HG03520 (cell line): Measurements from ENCODE around the gene TPH1.

Experiments used
- ATAC-seq: cut with Tn5 transposase; IDR thresholded peaks from one replicate; pipeline ENCODE4 v1.9.1; 2021; ENCODE audit warnings: mild to moderate bottlenecking, moderate library complexity; ENCODE audit not compliant: unreplicated experiment

The TPH1 gene

GRCh38 chr11:18046116-18046777, at the start of gene TPH1:
Gene TPH1 (minus strand): TSS chr11:18046269. CDS start chr11:18040762, 5,507 bp downstream.
- no peak for ATAC-seq

DNA sequence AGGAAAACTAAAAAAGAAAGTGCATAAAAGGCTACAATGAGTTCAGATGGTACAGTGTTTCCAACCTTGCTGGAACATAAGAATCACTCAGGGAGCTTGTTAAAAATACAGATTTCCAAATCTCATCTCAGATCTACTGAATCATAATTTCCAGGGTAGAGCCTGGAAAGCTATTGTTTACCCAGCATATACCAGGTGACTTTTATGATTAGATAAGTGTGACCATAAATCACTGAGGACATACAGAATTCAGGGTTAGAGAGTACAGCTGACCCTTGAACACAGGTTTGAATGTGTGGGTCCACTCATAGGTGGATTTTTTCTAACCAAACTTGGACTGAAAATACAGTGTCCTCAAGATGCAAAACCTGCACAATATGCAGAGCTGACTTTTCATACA, 47.9 kb upstream of the TPH1 start:
- ATAC-seq: no peak

DNA sequence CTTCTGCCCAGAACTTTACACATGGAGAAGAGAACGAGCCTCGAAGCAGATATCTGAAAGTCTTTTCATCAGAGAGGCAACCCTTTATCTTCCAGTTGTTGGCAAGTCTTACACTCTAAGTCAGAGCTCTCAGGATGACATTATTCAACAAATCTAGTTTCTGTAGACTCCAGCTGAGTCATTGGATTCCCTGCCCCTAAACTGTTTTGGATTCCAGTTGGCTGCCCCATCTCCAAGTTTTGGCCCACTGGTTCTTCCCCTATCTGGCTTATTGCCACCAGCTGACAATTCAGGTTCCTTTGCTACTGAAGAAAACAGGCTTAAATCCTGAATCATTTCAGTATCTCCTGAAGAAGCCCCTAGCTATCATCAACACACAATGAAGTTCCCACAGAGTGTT, 45.7 kb upstream of the TPH1 start:
- ATAC-seq: no peak

DNA sequence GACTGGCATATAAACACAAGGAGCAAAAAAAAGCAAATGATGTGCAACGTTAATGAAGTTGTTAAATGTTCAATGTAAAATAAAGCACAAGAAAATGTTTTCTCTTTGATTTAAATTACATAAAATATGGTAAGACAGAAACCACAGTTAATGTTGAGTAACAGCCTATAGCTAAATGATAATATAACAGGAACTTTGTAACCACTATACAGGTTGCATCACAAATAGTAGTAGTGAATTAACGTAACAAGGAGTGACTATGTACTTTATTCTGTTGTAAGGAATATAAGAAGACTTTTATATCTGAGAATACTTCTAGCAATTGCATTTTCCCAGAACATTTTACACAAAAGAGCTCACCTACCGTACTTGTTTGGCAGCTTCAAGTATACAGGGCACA, 42.9 kb upstream of the TPH1 start:
- ATAC-seq: no peak

GRCh38 chr11:18088366-18088765, 42.3 kb upstream of the TPH1 start:
- no peak for ATAC-seq

GRCh38 chr11:18081551-18081950, 35.5 kb upstream of the TPH1 start:
- ATAC-seq: no peak

- ATAC-seq: no peak
These were observed 34.4 kb upstream of the TPH1 start for GRCh38 chr11:18080451-18080850.

DNA sequence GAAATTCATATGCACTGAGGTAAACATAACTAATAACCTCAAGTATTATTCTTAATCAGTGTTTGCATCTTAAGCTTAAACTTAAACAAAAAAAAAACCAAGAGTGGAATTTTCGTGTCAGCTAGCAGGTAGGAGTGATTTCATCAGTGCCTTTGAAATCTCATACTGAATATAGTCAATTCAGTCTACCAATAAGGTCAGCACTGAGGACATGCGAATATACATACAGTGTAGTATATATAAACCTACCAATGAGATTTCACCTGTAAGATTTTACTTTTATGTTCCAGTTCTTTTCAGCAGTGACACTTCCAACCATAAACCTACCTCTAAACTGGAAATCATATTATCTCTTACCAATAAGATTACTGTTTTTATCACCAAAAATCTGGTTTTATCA, 32.8 kb upstream of the TPH1 start:
- no peak for ATAC-seq

DNA sequence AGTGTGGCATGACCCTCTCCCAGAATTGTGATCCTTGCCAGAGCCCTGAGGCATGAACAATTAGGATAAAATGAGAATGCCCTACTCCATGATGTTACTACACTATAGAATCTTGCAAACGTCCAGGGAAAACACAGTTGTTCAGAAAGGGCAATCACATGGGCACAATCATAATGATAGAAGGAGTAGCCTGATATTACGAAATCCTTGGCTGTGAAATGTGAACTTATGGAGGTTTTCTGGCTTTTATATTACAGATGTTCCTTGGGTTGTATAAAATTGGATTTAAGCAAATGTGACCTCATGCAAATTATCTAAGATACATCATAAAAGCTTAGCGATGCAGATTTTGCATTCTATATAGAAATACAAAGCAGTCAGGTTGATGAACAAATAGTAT, 29.4 kb upstream of the TPH1 start:
- no peak for ATAC-seq

DNA sequence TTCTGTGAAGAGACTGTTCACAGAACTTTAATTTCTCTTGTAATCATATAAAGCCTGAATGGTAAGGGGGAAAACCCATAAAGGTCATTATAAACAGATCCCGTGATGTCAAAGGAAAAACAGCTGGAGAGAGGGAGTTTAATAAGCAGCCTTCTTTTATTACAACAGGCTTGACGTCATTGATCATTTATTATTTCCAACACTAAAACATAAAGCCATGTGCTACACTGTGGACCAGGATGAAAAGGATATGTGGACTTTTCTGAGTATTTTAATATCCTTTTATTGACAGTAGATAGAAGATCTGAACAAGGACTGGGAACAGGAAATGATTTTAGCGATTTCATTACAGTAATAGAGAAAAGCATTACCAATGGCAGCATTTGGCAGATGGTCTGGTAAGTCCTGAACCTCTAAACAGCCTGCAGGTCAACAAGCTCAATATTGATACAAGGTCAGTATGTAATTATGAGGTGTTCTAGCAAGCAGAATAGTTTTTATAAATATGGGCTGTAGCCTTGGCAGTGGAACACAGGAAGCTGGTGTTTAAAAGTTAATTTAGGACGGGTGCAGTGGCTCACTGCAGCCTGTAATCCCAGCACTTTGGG, 25.1 kb upstream of the TPH1 start:
- ATAC-seq: no peak

GRCh38 chr11:18067372-18067771, 21.3 kb upstream of the TPH1 start:
- no peak for ATAC-seq

GRCh38 chr11:18066626-18067025, 20.6 kb upstream of the TPH1 start:
- ATAC-seq: no peak

- no peak for ATAC-seq
These were observed 19.5 kb upstream of the TPH1 start for GRCh38 chr11:18065572-18065971.

DNA sequence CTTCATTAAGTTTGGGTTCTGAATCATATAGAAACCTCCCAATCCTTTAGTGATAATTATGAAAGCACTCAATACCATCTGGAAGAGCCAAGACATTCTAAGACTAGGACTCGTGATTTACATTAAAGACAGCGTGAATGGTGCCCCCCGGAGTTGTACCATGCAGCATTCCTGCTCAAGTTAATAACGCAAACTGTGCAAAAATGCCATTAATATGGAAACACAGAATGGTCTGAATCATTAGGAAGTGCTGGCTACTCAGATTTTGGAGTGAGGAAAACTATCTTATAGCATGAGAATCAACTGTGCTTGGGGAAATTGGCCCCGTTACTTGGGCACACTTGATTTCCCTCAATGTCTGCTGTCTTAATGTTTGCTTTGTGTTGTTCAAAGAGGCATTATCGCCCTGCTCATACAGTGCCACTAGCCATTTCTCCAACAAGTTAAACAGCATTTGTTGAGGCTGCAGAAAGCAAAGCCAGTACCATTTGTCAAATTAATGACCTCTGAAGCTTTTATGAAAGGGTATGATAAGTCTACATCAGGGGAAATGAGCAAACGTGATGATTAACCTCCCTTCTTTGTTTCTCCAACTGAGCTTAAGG, 18.5 kb upstream of the TPH1 start:
- no peak for ATAC-seq

DNA sequence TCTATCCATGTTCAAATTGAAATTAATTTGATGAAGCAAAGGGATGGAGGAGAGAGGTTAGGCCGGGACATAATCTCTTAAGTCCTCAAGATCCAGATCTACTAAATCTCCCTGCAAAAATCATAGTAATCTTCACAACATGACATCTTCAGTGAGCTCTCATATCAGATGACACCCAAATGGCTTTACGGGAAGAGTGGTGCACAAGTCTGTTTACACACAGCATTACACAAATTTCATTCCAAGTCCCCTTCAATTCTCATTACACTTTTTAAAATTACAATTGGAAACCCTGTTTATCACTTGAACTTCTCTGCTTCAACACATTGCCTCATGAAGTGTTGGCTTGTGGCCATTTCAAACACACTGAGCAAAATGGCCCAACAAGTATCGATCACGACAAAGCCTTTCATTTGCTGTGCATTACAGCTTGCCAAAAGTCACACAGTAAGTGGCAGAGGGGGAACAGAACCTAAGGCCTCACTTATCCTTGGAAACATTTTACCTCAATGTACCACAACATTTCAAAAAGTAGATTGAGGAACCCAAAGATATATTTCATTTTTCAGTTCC, 17.9 kb upstream of the TPH1 start:
- no peak for ATAC-seq

GRCh38 chr11:18063125-18063524, 17.1 kb upstream of the TPH1 start:
- no peak for ATAC-seq

GRCh38 chr11:18061351-18061750, 15.3 kb upstream of the TPH1 start:
- no peak for ATAC-seq

GRCh38 chr11:18056561-18057181, 10.6 kb upstream of the TPH1 start:
- ATAC-seq: no peak

- ATAC-seq: no peak
These were observed 8.5 kb upstream of the TPH1 start for GRCh38 chr11:18054511-18055103.

DNA sequence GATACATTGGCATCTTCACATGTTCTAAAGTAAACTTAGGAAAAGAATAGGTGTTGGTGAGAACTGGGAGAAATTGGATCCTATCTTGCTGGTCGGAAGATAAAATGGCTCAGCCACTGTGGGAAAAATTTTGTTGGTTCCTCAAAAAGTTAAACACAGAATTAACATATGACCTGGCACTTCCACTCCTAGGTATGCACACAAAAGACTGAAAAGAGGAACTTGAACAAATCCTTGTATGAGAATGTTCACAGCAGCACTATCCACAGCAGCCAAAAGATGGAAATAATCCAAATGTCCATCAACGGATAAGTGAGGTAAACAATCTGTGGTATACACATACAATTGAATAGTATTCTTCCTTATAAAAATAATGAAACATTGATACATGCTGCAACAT, 4.8 kb upstream of the TPH1 start:
- no peak for ATAC-seq

GRCh38 chr11:18036456-18036855, 9.6 kb downstream of the TPH1 start:
- no peak for ATAC-seq
